CD8-positive, alpha-beta memory T cell (primary cell): ENCODE measurements around the gene DSCAM. TPM values are rescaled to one million over a fixed set of nuclear protein-coding genes. Genes with fewer than 3 reads are reported as not detected.

ENCODE experiments used
- CTCF ChIA-PET: fragments of 350-600 bp; sonication (Branson Sonifier 250); formaldehyde crosslinking; loops from one replicate; lab custom pipeline; 2021; ENCODE audit warnings: antibody characterized with exemption; lab: Charles Lee
- POLR2A ChIA-PET: fragments of 350-600 bp; sonication (Branson Sonifier 250); formaldehyde crosslinking; loops from one replicate; lab custom pipeline; 2021; ENCODE audit warnings: antibody characterized with exemption; lab: Charles Lee
- DNase-seq, 5 donors: peaks; one replicate each; pipeline versions ENCODE4 v3.0.0 to v3.0.0-alpha.2; 2020 to 2022; ENCODE audit warnings: mixed read lengths in 1 of 5
- H3K27ac ChIP-seq: one replicate; pipeline ENCODE4 v1.7.0; 2013; ENCODE audit warnings: low read depth, mild to moderate bottlenecking, low read length, moderate library complexity
- H3K27me3 ChIP-seq: 2 replicates; pipeline ENCODE4 v1.7.0; 2013; ENCODE audit warnings: low read length, mild to moderate bottlenecking; ENCODE audit not compliant: insufficient read depth, poor library complexity, severe bottlenecking
- H3K36me3 ChIP-seq: 2 replicates; pipeline ENCODE4 v1.7.0; 2013; ENCODE audit warnings: mild to moderate bottlenecking, low read length, moderate library complexity; ENCODE audit not compliant: insufficient read depth
- H3K4me1 ChIP-seq: 2 replicates; pipeline ENCODE4 v1.7.0; 2013; ENCODE audit warnings: mild to moderate bottlenecking, low read length, moderate library complexity; ENCODE audit not compliant: insufficient read depth
- H3K4me3 ChIP-seq: 2 replicates; pipeline ENCODE4 v1.7.0; 2013; ENCODE audit warnings: mild to moderate bottlenecking, low read length
- H3K9me3 ChIP-seq: 2 replicates; pipeline ENCODE4 v1.7.0; 2013; ENCODE audit warnings: mild to moderate bottlenecking, low read length
- H3K27ac Mint-ChIP-seq, 8 donors: one replicate each; pipeline ENCODE4 v1.8.0; 2020 to 2021; ENCODE audit warnings: mixed read lengths in 8 of 8, mild to moderate bottlenecking in 6 of 8, inconsistent platforms in 3 of 8, moderate library complexity in 3 of 8
- H3K27me3 Mint-ChIP-seq, 2 donors: one replicate each; pipeline ENCODE4 v1.8.0; 2020 to 2021; ENCODE audit warnings: mixed read lengths in 2 of 2, mild to moderate bottlenecking in 1 of 2, moderate library complexity in 1 of 2
- H3K36me3 Mint-ChIP-seq, 3 donors: one replicate each; pipeline ENCODE4 v1.8.0; 2020 to 2021; ENCODE audit warnings: mixed read lengths in 3 of 3, inconsistent platforms in 1 of 3, mild to moderate bottlenecking in 1 of 3
- H3K4me1 Mint-ChIP-seq, 3 donors: one replicate each; pipeline ENCODE4 v1.8.0; 2020 to 2021; ENCODE audit warnings: mixed read lengths in 3 of 3, inconsistent platforms in 1 of 3, mild to moderate bottlenecking in 1 of 3
- H3K4me3 Mint-ChIP-seq, 7 donors: one replicate each; pipeline ENCODE4 v1.8.0; 2020 to 2021; ENCODE audit warnings: mixed read lengths in 7 of 7, mild to moderate bottlenecking in 6 of 7, moderate library complexity in 4 of 7, inconsistent platforms in 2 of 7
- H3K9me3 Mint-ChIP-seq, 5 donors: one replicate each; pipeline ENCODE4 v1.8.0; 2020 to 2022; ENCODE audit warnings: mixed read lengths in 5 of 5, mild to moderate bottlenecking in 3 of 5, moderate library complexity in 2 of 5, inconsistent platforms in 1 of 5
- polyA plus RNA-seq: library from polyadenylated mRNA; unstranded; fragments of 300-500 nt; fragmentation: Illumina TruSeq; gene quantifications from one replicate; pipeline ENCODE4 v1.2.3, GENCODE V29; 2021
- total RNA-seq, 2 experiments: library from RNA; stranded (reverse); gene quantifications; one replicate each; pipeline ENCODE4 v1.2.3, GENCODE V29; 2021

The DSCAM gene
- total and polyA plus RNA-seq, 3 experiments from 2014 or later, result not detected

- Mint-ChIP-seq H3K36me3 (peaks cover 0 to 5% (median 0%) of the 10 kb centered on the region in 3 donors), H3K27ac (no peak overlapping the region), H3K27me3 (peaks cover 0 to 1% of the 10 kb centered on the region in 2 donors), H3K4me1 (no peaks in the 10 kb centered on the region), H3K9me3 (peaks cover 0 to 10% (median 5%) of the 10 kb centered on the region in 5 donors), H3K4me3 (no peak overlapping the region)
- POLR2A ChIA-PET, result no interaction called here
- no peak overlapping the region for H3K4me3 ChIP-seq
- H3K27ac ChIP-seq, result no peak overlapping the region
- DNase-seq, result no peak
- CTCF ChIA-PET, result no interaction called here
- no peaks in the 10 kb centered on the region for H3K4me1 ChIP-seq
- no peaks in the 10 kb centered on the region for H3K36me3 ChIP-seq
- no peaks in the 10 kb centered on the region for H3K27me3 ChIP-seq
- no peaks in the 10 kb centered on the region for H3K9me3 ChIP-seq
These were observed 37.2 kb downstream of the DSCAM start for GRCh38 chr21:40809673-40810197.

- H3K4me3 Mint-ChIP-seq, result no peak overlapping the region
- POLR2A ChIA-PET, result no interaction called here
- no peaks in the 10 kb centered on the region for H3K4me1 Mint-ChIP-seq
These were observed 43.9 kb downstream of the DSCAM start for GRCh38 chr21:40803101-40803500.

GRCh38 chr21:40800126-40800525, 46.8 kb downstream of the DSCAM start:
- H3K4me3 Mint-ChIP-seq, result no peak overlapping the region
- peaks cover 0 to under 1% of the 10 kb centered on the region in 2 donors for H3K27me3 Mint-ChIP-seq
- peaks cover 9 to 42% (median 25%) of the 10 kb centered on the region in 5 donors for H3K9me3 Mint-ChIP-seq
- no peaks in the 10 kb centered on the region for H3K4me1 ChIP-seq
- no peak overlapping the region for H3K27ac Mint-ChIP-seq
- H3K36me3 Mint-ChIP-seq, result peaks cover 0 to 3% (median 1%) of the 10 kb centered on the region in 3 donors
- CTCF ChIA-PET, result no interaction called here
- no peaks in the 10 kb centered on the region for H3K27me3 ChIP-seq
- H3K27ac ChIP-seq, result no peak overlapping the region
- DNase-seq, result no peak
- H3K4me1 Mint-ChIP-seq, result no peaks in the 10 kb centered on the region
- no peaks in the 10 kb centered on the region for H3K36me3 ChIP-seq
- H3K4me3 ChIP-seq, result no peak overlapping the region
- POLR2A ChIA-PET, result no interaction called here
- H3K9me3 ChIP-seq, result no peaks in the 10 kb centered on the region

More at GRCh38 chr21:40803101-40803500, 43.9 kb downstream of the DSCAM start:
- Mint-ChIP-seq H3K36me3 (peaks cover 0 to 5% (median 1%) of the 10 kb centered on the region in 3 donors), H3K9me3 (peaks cover 13 to 43% (median 21%) of the 10 kb centered on the region in 5 donors), H3K27ac (no peak overlapping the region), H3K27me3 (peaks cover 0 to 1% of the 10 kb centered on the region in 2 donors)
- CTCF ChIA-PET, result no interaction called here
- no peak for DNase-seq
- Histone ChIP-seq H3K27me3 (no peaks in the 10 kb centered on the region), H3K4me3 (no peak overlapping the region), H3K36me3 (no peaks in the 10 kb centered on the region), H3K9me3 (no peaks in the 10 kb centered on the region), H3K4me1 (no peaks in the 10 kb centered on the region), H3K27ac (no peak overlapping the region)

- DNase-seq, result no peak
- Histone ChIP-seq H3K36me3 (no peaks in the 10 kb centered on the region), H3K4me1 (no peaks in the 10 kb centered on the region), H3K9me3 (no peaks in the 10 kb centered on the region), H3K4me3 (no peak overlapping the region), H3K27ac (no peak overlapping the region), H3K27me3 (no peaks in the 10 kb centered on the region)
- POLR2A ChIA-PET, result no interaction called here
- Mint-ChIP-seq H3K36me3 (peaks cover 0 to 1% (median 0%) of the 10 kb centered on the region in 3 donors), H3K27me3 (no peaks in the 10 kb centered on the region), H3K27ac (no peak overlapping the region), H3K4me3 (no peak overlapping the region), H3K9me3 (peaks cover 6 to 39% (median 25%) of the 10 kb centered on the region in 5 donors), H3K4me1 (no peaks in the 10 kb centered on the region)
- CTCF ChIA-PET, result no interaction called here
These were observed 49.1 kb downstream of the DSCAM start for GRCh38 chr21:40797891-40798290.

- Mint-ChIP-seq H3K9me3 (peaks cover 6 to 37% (median 25%) of the 10 kb centered on the region in 5 donors), H3K4me3 (no peak overlapping the region)
- CTCF ChIA-PET, result no interaction called here
These were observed 49.5 kb downstream of the DSCAM start for GRCh38 chr21:40797410-40797809.

GRCh38 chr21:40796464-40796863, 50.5 kb downstream of the DSCAM start:
- H3K9me3 ChIP-seq, result no peaks in the 10 kb centered on the region
- CTCF ChIA-PET, result no interaction called here
- POLR2A ChIA-PET, result no interaction called here
- Mint-ChIP-seq H3K27ac (no peak overlapping the region), H3K9me3 (peaks cover 6 to 32% (median 25%) of the 10 kb centered on the region in 5 donors), H3K27me3 (no peaks in the 10 kb centered on the region), H3K36me3 (peaks cover 0 to 1% (median 0%) of the 10 kb centered on the region in 3 donors), H3K4me3 (no peak overlapping the region), H3K4me1 (no peaks in the 10 kb centered on the region)
- no peaks in the 10 kb centered on the region for H3K36me3 ChIP-seq
- no peak overlapping the region for H3K4me3 ChIP-seq
- no peaks in the 10 kb centered on the region for H3K27me3 ChIP-seq
- DNase-seq, result no peak
- no peak overlapping the region for H3K27ac ChIP-seq
- H3K4me1 ChIP-seq, result no peaks in the 10 kb centered on the region

More at GRCh38 chr21:40797410-40797809, 49.5 kb downstream of the DSCAM start:
- H3K9me3 ChIP-seq, result no peaks in the 10 kb centered on the region
- Mint-ChIP-seq H3K4me1 (no peaks in the 10 kb centered on the region), H3K27me3 (no peaks in the 10 kb centered on the region), H3K36me3 (peaks cover 0 to 1% (median 0%) of the 10 kb centered on the region in 3 donors), H3K27ac (no peak overlapping the region)
- no peaks in the 10 kb centered on the region for H3K4me1 ChIP-seq
- no peak overlapping the region for H3K4me3 ChIP-seq
- H3K27ac ChIP-seq, result no peak overlapping the region
- POLR2A ChIA-PET, result no interaction called here
- no peaks in the 10 kb centered on the region for H3K27me3 ChIP-seq
- no peaks in the 10 kb centered on the region for H3K36me3 ChIP-seq
- no peak for DNase-seq

- Histone ChIP-seq H3K36me3 (no peaks in the 10 kb centered on the region), H3K9me3 (no peaks in the 10 kb centered on the region), H3K4me1 (no peaks in the 10 kb centered on the region), H3K27ac (no peak overlapping the region), H3K4me3 (no peak overlapping the region), H3K27me3 (no peaks in the 10 kb centered on the region)
- Mint-ChIP-seq H3K27ac (no peak overlapping the region), H3K9me3 (peaks cover 6 to 23% (median 21%) of the 10 kb centered on the region in 5 donors), H3K4me1 (no peaks in the 10 kb centered on the region), H3K4me3 (no peak overlapping the region), H3K27me3 (no peaks in the 10 kb centered on the region), H3K36me3 (peaks cover 0 to 1% (median 0%) of the 10 kb centered on the region in 3 donors)
- CTCF ChIA-PET, result no interaction called here
- POLR2A ChIA-PET, result no interaction called here
- no peak for DNase-seq
These were observed 51.6 kb downstream of the DSCAM start for GRCh38 chr21:40795313-40795712.

GRCh38 chr21:40792691-40793456, 54.1 kb downstream of the DSCAM start:
- no peaks in the 10 kb centered on the region for H3K36me3 ChIP-seq
- Mint-ChIP-seq H3K27me3 (no peaks in the 10 kb centered on the region), H3K4me3 (no peak overlapping the region), H3K36me3 (no peaks in the 10 kb centered on the region), H3K27ac (no peak overlapping the region), H3K9me3 (peaks cover 2 to 12% (median 9%) of the 10 kb centered on the region in 5 donors), H3K4me1 (no peaks in the 10 kb centered on the region)
- ChIA-PET POLR2A (no interaction called here), CTCF (no interaction called here)
- no peak for DNase-seq
- no peak overlapping the region for H3K27ac ChIP-seq
- no peaks in the 10 kb centered on the region for H3K9me3 ChIP-seq
- no peaks in the 10 kb centered on the region for H3K4me1 ChIP-seq
- H3K27me3 ChIP-seq, result no peaks in the 10 kb centered on the region
- H3K4me3 ChIP-seq, result no peak overlapping the region
